ENCODE data around the gene EFNA4.

EFNA4 gene

DNA sequence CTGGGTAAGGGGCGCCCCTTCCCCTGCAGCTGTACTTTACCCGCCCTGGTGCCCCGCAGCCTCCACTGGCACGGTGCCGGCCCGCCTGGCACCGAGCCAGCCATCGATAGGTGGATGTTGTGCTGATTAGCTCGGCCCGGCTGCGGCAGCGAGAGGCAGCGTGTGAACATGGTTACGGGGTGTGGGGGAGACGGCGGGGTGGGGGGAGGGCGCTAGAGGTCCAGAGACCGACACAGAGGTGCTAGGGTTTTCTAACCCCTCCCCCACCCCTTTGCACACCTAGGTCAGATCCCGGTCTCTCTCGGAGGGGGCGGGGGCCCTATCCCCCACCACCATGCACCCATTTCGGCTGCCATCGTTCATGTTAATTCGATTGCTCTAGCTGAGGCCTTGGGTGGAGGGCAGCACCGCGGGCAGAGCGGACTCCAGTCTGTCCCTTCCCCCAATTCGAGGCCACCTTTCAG lies 6.7 kb downstream of the EFNA4 start:
- no peak for TF ChIP-seq ZFX (IDR thresholded peaks at IDR 0.05)
- TF ChIP-seq, protein P1, sequence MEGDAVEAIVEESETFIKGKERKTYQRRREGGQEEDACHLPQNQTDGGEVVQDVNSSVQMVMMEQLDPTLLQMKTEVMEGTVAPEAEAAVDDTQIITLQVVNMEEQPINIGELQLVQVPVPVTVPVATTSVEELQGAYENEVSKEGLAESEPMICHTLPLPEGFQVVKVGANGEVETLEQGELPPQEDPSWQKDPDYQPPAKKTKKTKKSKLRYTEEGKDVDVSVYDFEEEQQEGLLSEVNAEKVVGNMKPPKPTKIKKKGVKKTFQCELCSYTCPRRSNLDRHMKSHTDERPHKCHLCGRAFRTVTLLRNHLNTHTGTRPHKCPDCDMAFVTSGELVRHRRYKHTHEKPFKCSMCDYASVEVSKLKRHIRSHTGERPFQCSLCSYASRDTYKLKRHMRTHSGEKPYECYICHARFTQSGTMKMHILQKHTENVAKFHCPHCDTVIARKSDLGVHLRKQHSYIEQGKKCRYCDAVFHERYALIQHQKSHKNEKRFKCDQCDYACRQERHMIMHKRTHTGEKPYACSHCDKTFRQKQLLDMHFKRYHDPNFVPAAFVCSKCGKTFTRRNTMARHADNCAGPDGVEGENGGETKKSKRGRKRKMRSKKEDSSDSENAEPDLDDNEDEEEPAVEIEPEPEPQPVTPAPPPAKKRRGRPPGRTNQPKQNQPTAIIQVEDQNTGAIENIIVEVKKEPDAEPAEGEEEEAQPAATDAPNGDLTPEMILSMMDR (conservative IDR thresholded peaks at IDR 0.05): no peak
- H3K27ac ChIP-seq: peak overlapping the region; percentile 11; the same call in 1 of the 2 replicates

DNA sequence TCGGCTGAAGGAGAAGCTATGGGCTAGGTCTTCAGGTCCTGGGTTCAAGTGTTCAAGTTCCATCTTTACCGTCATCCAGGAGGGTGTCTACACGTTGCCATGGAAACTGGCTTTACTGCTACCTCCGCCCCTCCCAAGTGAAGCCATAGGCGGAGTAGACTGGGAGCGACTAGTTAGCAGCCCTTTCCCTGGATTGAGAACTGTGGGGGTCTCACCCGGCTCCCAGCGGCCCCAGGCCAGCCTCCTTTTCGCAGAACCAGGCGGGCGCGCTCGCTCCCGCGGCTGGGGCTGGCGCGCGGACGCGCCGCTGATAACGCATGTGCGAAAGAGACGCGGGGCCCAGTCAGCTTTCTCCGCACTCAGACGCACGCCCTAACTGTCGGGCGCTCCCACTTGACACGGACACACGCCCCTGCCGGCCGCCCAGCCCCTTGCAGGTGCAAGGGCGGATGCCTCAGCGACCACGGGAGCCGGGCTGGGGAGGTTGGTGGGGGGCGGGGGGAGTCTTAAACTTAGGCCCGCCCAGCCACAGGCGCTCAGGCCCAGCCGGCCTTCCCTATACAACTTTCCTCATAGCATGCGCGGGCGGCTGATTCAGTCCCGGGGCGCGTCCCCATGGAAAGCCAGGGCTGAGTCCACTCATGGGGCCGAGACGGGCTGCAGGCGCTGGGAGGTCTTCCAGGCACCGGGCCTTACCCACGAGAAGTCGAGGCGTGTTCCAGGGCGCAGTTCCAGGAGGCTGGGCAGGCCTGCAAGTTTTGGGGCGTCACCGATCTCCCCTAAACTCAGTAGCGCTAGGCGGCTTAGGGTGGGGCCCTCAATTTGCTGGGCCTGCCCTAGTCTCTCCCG lies 7.4 kb downstream of the EFNA4 start:
- TF ChIP-seq ZFX (IDR thresholded peaks at IDR 0.05): no peak
- TF ChIP-seq, protein P1 (conservative IDR thresholded peaks at IDR 0.05): no peak; the same call in 1 of the 2 replicates
- peak overlapping the region; percentile 11; the same call in 1 of the 2 replicates for H3K27ac ChIP-seq

DNA sequence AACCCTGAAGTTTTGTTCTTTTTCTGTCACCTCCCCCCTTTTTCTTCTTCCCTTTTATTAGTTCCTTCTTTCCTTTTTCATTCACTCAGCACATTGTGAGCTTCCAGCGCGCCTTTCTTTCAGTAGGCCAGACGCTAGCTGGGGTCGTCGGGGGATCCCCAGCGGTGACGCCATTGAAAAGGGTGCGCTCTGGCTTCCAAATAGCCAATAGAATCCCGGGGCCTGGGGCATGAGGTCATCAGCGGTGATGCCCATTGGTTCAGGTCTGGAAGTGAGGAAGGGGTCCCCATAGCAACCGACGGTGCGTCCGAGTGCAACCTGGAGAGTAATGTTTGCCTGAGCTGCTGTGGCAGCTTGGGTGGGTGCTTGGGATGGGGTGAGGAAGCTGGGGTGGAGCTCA lies 8.2 kb downstream of the EFNA4 start:
- TF ChIP-seq ZFX (IDR thresholded peaks at IDR 0.05): no peak
- TF ChIP-seq, protein P1 (conservative IDR thresholded peaks at IDR 0.05): no peak
- H3K27ac ChIP-seq: no peak overlapping the region

DNA sequence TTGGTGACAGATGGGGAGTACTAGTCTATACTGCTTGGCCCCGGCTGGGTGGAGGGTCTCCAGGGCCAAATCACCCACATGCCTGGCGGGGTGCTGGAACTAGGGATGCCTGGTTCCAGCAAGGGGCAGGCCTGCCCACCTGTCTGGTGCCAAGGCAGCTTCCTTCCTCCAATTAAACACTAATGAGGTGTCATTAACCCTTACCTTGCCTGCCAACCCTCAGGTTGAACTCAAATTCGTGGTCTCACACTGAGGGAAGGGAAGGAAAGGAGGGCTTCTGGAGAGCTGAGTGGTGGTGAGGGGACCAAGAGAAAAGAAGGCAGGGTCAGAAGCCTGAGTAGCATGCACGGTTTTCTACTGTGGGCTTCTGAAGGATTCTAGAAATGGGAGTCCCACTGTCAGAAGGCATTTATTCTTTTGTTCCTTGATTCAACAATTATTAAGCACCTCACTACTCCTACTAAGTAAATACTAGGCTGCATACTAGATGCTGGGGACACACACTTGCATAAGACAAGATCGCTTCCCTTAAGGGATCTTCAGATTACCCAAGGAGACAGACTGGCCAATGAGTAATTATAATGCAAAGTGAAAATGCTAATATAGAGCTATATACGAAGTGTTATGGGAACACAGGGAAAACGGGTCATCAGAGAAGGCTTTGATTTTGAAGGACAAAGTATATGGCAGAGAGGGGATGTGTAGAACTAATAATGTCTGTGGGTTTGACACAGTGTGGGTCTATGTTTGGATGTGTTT lies 9.2 kb downstream of the EFNA4 start:
- H3K27ac ChIP-seq: no peak overlapping the region
- TF ChIP-seq ZFX (IDR thresholded peaks at IDR 0.05): no peak
- TF ChIP-seq, protein P1 (conservative IDR thresholded peaks at IDR 0.05): no peak

DNA sequence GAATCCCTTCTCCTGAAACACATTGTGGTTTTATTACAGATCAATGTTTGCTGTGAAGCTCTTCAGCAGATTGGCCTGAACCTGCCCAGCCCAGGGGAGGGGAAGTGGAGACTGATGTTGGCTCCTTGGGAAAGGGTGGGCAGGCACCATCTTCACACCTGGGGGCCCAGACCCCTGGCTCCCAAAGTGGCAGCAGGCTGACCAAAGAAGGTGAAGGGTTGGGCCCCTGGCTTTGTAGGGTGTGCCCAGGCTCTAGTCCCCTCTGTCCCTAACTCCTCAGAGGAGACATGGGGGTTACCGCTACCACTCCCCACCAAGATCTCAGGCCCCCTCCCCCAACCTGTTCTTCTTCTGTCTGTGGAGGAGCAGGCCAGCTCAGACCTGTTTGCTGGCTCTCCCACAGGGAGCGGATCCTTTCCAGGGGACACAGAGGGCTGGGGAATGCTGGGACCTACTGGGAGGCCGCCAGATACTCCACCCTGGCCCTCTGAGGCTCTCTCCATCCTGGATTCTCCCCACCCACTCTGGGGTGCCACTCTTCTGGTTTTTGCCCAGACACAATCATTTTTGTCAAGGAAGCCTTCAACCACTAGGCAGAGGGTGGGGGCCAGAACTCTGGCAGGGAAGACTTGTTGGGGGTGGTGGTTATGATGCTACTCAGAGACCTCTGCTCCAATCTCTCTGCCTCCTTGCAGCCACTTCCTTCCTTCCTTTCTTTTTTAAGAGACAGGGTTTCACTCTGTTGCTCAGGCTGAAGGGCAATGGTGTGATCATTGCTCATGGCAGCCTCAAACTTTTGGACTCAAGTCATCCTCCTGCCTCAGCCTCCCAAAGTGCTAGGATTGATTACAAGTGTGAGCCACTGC lies 10.1 kb downstream of the EFNA4 start:
- no peak for TF ChIP-seq ZFX (IDR thresholded peaks at IDR 0.05)
- TF ChIP-seq, protein P1 (conservative IDR thresholded peaks at IDR 0.05): no peak
- no peak overlapping the region for H3K27ac ChIP-seq

DNA sequence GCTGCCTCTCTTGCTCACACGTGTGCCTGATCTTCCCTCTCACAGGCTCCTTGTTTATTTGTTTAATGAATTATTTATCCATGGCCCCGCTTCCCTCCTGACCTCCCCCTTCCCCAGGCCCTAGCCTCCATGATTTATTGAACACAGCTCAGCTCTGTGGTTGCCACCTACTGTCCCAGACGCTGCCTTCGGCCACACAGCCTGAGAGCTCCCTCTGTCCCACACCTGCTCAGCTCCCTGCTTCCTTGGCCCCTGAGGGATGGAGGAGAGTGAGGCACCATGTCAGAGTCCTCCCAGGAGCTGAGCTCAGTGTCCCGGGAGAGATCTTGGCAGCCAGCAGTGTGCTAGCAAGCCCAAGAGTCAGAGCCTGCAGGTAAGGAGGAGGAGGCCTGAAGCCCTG lies 12.0 kb downstream of the EFNA4 start:
- H3K27ac ChIP-seq: no peak overlapping the region
- TF ChIP-seq, protein P1 (conservative IDR thresholded peaks at IDR 0.05): no peak
- no peak for TF ChIP-seq ZFX (IDR thresholded peaks at IDR 0.05)
